Measurements from ENCODE around the gene MIEN1. TPM values are rescaled to one million over a fixed set of nuclear protein-coding genes. Genes with fewer than 3 reads are reported as not detected.

Gene MIEN1
- total and polyA plus RNA-seq, 2 donors (not counting 1 experiment from before 2014, with no cell fraction given) = 41.1 to 63.2 TPM

DNA sequence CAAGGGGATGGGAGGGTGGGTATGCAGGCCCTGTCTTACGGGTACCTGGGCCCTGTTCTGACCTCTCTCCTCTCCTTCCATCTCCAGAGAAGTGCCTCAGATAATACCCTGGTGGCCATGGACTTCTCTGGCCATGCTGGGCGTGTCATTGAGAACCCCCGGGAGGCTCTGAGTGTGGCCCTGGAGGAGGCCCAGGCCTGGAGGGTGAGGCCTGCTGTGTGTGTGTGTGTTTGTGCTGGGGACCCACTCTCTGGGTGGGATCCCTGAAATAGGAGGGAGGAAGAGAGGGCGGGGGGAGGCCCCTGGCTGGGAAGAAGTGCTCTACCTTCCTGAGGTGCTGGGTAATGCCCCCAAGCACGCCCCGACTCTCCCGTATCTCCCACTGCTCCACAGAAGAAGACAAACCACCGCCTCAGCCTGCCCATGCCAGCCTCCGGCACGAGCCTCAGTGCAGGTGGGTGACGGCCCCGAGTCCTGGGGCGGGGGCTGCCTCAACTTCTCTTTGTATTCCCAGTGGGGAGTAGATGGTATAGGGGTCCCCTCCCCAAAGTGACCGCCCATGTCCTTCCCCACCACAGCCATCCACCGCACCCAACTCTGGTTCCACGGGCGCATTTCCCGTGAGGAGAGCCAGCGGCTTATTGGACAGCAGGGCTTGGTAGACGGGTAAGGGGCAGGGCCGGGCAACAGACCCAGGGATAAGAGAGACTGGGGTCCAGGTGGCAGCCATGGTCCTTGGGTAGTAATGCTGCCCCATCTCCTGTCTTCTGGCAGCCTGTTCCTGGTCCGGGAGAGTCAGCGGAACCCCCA, 15.2 kb upstream of the MIEN1 start:
- no peak for DNase-seq
- no peak overlapping the region for H3K4me3 ChIP-seq (ENCODE audit: control extremely low read depth in 1 of 5, extremely low read depth in 1 of 5, insufficient read depth in 1 of 5, low read depth in 2 of 5, low read length in 4 of 5)
- no peak overlapping the region for H3K27ac ChIP-seq (ENCODE audit: low read length in 2 of 2)
- WGBS (ENCODE audit: insufficient coverage) = 95% methylated on average over 11 of the region's 23 CpGs
- intact Hi-C loops (cut with micrococcal nuclease) = no loop called here
- Mint-ChIP-seq H3K4me1 (peaks cover 3% of the 10 kb centered on the region), H3K27me3 (peaks cover 4% of the 10 kb centered on the region), H3K27ac (no peak overlapping the region), H3K9me3 (ENCODE audit: insufficient read depth) (no peaks in the 10 kb centered on the region), H3K4me3 (no peak overlapping the region)
- CTCF ChIA-PET = no interaction called here
- H4K20me1 ChIP-seq (ENCODE audit: control insufficient read depth, insufficient read depth, low read length, poor library complexity, severe bottlenecking) = no peaks in the 10 kb centered on the region
- no peak overlapping the region for H3K4me2 ChIP-seq (replicated peaks; ENCODE audit: low read depth, low read length, poor library complexity, severe bottlenecking)
- peaks cover 0 to 3% (median 0%) of the 10 kb centered on the region in 4 experiments for H3K27me3 ChIP-seq (replicated peaks in 1 of 4; ENCODE audit: control extremely low read depth in 1 of 4, control insufficient read depth in 3 of 4, insufficient read depth in 4 of 4, low read length in 3 of 4)
- peaks cover 0 to 6% (median 0%) of the 10 kb centered on the region in 3 donors for H3K9me3 ChIP-seq (ENCODE audit: control extremely low read depth in 1 of 3, control insufficient read depth in 2 of 3, insufficient read depth in 1 of 3, low read length in 2 of 3)
- H3K36me3 ChIP-seq (replicated peaks in 1 of 2; ENCODE audit: control extremely low read depth in 1 of 2, control insufficient read depth in 1 of 2, extremely low read depth in 1 of 2, insufficient read depth in 2 of 2, low read length in 1 of 2) = no peaks in the 10 kb centered on the region
- H3K79me2 ChIP-seq (ENCODE audit: control insufficient read depth, insufficient read depth, low read length) = no peaks in the 10 kb centered on the region
- H3K9ac ChIP-seq (ENCODE audit: low read length) = no peak overlapping the region
- POLR2A ChIA-PET = no interaction called here
- TF ChIP-seq, protein P1, sequence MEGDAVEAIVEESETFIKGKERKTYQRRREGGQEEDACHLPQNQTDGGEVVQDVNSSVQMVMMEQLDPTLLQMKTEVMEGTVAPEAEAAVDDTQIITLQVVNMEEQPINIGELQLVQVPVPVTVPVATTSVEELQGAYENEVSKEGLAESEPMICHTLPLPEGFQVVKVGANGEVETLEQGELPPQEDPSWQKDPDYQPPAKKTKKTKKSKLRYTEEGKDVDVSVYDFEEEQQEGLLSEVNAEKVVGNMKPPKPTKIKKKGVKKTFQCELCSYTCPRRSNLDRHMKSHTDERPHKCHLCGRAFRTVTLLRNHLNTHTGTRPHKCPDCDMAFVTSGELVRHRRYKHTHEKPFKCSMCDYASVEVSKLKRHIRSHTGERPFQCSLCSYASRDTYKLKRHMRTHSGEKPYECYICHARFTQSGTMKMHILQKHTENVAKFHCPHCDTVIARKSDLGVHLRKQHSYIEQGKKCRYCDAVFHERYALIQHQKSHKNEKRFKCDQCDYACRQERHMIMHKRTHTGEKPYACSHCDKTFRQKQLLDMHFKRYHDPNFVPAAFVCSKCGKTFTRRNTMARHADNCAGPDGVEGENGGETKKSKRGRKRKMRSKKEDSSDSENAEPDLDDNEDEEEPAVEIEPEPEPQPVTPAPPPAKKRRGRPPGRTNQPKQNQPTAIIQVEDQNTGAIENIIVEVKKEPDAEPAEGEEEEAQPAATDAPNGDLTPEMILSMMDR (IDR thresholded peaks at IDR 0.05) = no peak
- TF ChIP-seq EZH2 (IDR thresholded peaks at IDR 0.05; ENCODE audit: borderline replicate concordance, insufficient read depth, low read depth, low read length, poor library complexity, severe bottlenecking) = no peak
- H3K4me1 ChIP-seq (ENCODE audit: control insufficient read depth in 2 of 2, insufficient read depth in 2 of 2, low read length in 2 of 2) = peaks cover 2 to 3% of the 10 kb centered on the region in 2 donors
- no peak overlapping the region for H2AFZ ChIP-seq (ENCODE audit: insufficient read depth, low read depth, low read length, poor library complexity, severe bottlenecking)
- ATAC-seq (ENCODE audit: low read depth) = no peak

DNA sequence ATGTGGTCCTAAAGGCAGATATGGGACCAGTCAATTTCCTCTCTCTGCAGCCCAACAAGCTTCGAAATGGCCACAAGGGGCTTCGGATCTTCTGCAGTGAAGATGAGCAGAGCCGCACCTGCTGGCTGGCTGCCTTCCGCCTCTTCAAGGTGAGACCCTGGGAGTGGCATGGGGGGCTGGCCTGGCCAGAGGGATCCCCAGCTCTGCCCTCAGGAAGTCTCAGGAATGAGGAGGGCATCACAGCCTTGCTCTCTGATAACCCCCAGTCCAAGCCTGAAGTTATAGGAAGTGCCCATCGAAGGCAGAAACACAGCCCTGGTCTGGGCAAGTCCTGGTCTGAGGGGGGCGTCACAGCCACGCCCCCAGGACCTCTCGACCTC, 14.5 kb upstream of the MIEN1 start:
- Histone ChIP-seq H3K9me3 (ENCODE audit: control extremely low read depth in 1 of 3, control insufficient read depth in 2 of 3, insufficient read depth in 1 of 3, low read length in 2 of 3) (no peaks in the 10 kb centered on the region), H3K36me3 (replicated peaks in 1 of 2; ENCODE audit: control extremely low read depth in 1 of 2, control insufficient read depth in 1 of 2, extremely low read depth in 1 of 2, insufficient read depth in 2 of 2, low read length in 1 of 2) (no peaks in the 10 kb centered on the region), H3K27me3 (replicated peaks in 1 of 4; ENCODE audit: control extremely low read depth in 1 of 4, control insufficient read depth in 3 of 4, insufficient read depth in 4 of 4, low read length in 3 of 4) (peaks cover 0 to 11% (median 0%) of the 10 kb centered on the region in 4 experiments), H3K9ac (ENCODE audit: low read length) (no peak overlapping the region), H3K4me2 (replicated peaks; ENCODE audit: low read depth, low read length, poor library complexity, severe bottlenecking) (no peak overlapping the region), H3K4me1 (ENCODE audit: control insufficient read depth in 2 of 2, insufficient read depth in 2 of 2, low read length in 2 of 2) (peaks cover 7 to 10% of the 10 kb centered on the region in 2 donors), H2AFZ (ENCODE audit: insufficient read depth, low read depth, low read length, poor library complexity, severe bottlenecking) (no peak overlapping the region), H4K20me1 (ENCODE audit: control insufficient read depth, insufficient read depth, low read length, poor library complexity, severe bottlenecking) (no peaks in the 10 kb centered on the region), H3K27ac (ENCODE audit: low read length in 2 of 2) (no peak overlapping the region), H3K4me3 (ENCODE audit: control extremely low read depth in 1 of 5, extremely low read depth in 1 of 5, insufficient read depth in 1 of 5, low read depth in 2 of 5, low read length in 4 of 5) (no peak overlapping the region), H3K79me2 (ENCODE audit: control insufficient read depth, insufficient read depth, low read length) (no peaks in the 10 kb centered on the region)
- ChIA-PET CTCF (interaction anchor here (1.2 kb wide), 1 partner anchor 15 kb away, joined by 4 read pairs; no protein-coding TSS in a partner anchor), POLR2A (interaction anchor here (0.5 kb wide), 1 partner anchor 381 kb away, joined by 8 read pairs; no protein-coding TSS in a partner anchor)
- Mint-ChIP-seq H3K4me1 (peaks cover 10% of the 10 kb centered on the region), H3K27me3 (peaks cover 8% of the 10 kb centered on the region), H3K9me3 (ENCODE audit: insufficient read depth) (no peaks in the 10 kb centered on the region), H3K27ac (no peak overlapping the region), H3K4me3 (no peak overlapping the region)
- peak; percentile 7 for ATAC-seq (ENCODE audit: low read depth)
- no peak for DNase-seq
- intact Hi-C loops (cut with micrococcal nuclease) = no loop called here
- 87% methylated on average over 7 of the region's 8 CpGs for WGBS (ENCODE audit: insufficient coverage)
- TF ChIP-seq, protein P1 (IDR thresholded peaks at IDR 0.05) = no peak
- TF ChIP-seq EZH2 (IDR thresholded peaks at IDR 0.05; ENCODE audit: borderline replicate concordance, insufficient read depth, low read depth, low read length, poor library complexity, severe bottlenecking) = no peak
